GM10266 (cell line): ENCODE data around the gene NHSL1.
"Not testable (repeated sequence)": the region's sequence is repeated elsewhere in the genome, so short reads cannot be mapped to it uniquely, and the experiment has no call there.

Experiments used
- DNase-seq: peaks from one replicate; pipeline ENCODE4 v3.0.0; 2012; ENCODE audit errors: extremely low spot score
- CTCF ChIP-seq: IDR thresholded peaks from 2 replicates; pipeline ENCODE4 v1.5.1; 2012; ENCODE audit warnings: mild to moderate bottlenecking, low read depth; ENCODE audit not compliant: control insufficient read depth, insufficient read depth; ENCODE audit errors: missing control alignments

NHSL1 gene

GRCh38 chr6:138428944-138429598, 70.2 kb downstream of the NHSL1 start:
- peak; percentile 57 for TF ChIP-seq CTCF
- DNase-seq = peak; percentile 67

- no peak for TF ChIP-seq CTCF
- DNase-seq = no peak
Measured at GRCh38 chr6:138427701-138428100, 71.6 kb downstream of the NHSL1 start.

- no peak for TF ChIP-seq CTCF
- DNase-seq = no peak
Measured at GRCh38 chr6:138426500-138427123, 72.7 kb downstream of the NHSL1 start.

- not testable (repeated sequence) for DNase-seq
Measured at GRCh38 chr6:138425256-138425655, 74.0 kb downstream of the NHSL1 start.

- no peak for DNase-seq
- TF ChIP-seq CTCF = no peak
Measured at GRCh38 chr6:138424004-138424904, 75.0 kb downstream of the NHSL1 start.

- DNase-seq = no peak
Measured at GRCh38 chr6:138422861-138423260, 76.4 kb downstream of the NHSL1 start.

More at GRCh38 chr6:138422861-138423260, 76.4 kb downstream of the NHSL1 start:
- TF ChIP-seq CTCF = no peak
